ENCODE results near the gene CREB3L1.

DNA sequence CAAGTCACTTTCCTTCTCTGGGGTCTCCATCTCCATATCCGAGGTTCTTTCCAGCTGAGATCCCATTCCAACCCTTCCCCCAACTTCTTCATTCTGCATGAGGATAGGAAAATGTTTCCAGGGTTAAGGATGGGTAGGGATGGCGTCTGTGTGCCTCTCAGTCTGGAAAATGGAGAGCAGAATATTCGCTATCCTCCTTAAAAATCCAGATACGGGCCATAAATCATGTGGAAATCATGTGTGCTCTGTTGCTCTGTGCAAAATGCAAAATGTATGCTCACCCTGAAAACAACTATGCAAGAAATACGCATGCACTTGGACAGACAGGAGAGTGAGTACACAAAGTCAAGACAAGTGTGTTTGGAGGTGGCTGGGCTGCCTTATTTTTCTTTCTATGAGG lies 3.2 kb downstream of the CREB3L1 start:
- TF ChIP-seq, protein P1, sequence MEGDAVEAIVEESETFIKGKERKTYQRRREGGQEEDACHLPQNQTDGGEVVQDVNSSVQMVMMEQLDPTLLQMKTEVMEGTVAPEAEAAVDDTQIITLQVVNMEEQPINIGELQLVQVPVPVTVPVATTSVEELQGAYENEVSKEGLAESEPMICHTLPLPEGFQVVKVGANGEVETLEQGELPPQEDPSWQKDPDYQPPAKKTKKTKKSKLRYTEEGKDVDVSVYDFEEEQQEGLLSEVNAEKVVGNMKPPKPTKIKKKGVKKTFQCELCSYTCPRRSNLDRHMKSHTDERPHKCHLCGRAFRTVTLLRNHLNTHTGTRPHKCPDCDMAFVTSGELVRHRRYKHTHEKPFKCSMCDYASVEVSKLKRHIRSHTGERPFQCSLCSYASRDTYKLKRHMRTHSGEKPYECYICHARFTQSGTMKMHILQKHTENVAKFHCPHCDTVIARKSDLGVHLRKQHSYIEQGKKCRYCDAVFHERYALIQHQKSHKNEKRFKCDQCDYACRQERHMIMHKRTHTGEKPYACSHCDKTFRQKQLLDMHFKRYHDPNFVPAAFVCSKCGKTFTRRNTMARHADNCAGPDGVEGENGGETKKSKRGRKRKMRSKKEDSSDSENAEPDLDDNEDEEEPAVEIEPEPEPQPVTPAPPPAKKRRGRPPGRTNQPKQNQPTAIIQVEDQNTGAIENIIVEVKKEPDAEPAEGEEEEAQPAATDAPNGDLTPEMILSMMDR (CRISPR knock-in tag; IDR thresholded peaks at IDR 0.05), result no peak
- TF ChIP-seq PATZ1 (CRISPR knock-in tag; IDR thresholded peaks at IDR 0.05) (no peak), SMAD3 (CRISPR knock-in tag; IDR thresholded peaks at IDR 0.05) (no peak)
- TF ChIP-seq, protein P2, sequence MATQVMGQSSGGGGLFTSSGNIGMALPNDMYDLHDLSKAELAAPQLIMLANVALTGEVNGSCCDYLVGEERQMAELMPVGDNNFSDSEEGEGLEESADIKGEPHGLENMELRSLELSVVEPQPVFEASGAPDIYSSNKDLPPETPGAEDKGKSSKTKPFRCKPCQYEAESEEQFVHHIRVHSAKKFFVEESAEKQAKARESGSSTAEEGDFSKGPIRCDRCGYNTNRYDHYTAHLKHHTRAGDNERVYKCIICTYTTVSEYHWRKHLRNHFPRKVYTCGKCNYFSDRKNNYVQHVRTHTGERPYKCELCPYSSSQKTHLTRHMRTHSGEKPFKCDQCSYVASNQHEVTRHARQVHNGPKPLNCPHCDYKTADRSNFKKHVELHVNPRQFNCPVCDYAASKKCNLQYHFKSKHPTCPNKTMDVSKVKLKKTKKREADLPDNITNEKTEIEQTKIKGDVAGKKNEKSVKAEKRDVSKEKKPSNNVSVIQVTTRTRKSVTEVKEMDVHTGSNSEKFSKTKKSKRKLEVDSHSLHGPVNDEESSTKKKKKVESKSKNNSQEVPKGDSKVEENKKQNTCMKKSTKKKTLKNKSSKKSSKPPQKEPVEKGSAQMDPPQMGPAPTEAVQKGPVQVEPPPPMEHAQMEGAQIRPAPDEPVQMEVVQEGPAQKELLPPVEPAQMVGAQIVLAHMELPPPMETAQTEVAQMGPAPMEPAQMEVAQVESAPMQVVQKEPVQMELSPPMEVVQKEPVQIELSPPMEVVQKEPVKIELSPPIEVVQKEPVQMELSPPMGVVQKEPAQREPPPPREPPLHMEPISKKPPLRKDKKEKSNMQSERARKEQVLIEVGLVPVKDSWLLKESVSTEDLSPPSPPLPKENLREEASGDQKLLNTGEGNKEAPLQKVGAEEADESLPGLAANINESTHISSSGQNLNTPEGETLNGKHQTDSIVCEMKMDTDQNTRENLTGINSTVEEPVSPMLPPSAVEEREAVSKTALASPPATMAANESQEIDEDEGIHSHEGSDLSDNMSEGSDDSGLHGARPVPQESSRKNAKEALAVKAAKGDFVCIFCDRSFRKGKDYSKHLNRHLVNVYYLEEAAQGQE (IDR thresholded peaks at IDR 0.05; ENCODE audit: borderline replicate concordance in 1 of 2, low read depth in 1 of 2, low read length in 2 of 2), result no peak
- TF ChIP-seq, protein P3, sequence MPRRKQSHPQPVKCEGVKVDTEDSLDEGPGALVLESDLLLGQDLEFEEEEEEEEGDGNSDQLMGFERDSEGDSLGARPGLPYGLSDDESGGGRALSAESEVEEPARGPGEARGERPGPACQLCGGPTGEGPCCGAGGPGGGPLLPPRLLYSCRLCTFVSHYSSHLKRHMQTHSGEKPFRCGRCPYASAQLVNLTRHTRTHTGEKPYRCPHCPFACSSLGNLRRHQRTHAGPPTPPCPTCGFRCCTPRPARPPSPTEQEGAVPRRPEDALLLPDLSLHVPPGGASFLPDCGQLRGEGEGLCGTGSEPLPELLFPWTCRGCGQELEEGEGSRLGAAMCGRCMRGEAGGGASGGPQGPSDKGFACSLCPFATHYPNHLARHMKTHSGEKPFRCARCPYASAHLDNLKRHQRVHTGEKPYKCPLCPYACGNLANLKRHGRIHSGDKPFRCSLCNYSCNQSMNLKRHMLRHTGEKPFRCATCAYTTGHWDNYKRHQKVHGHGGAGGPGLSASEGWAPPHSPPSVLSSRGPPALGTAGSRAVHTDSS (CRISPR knock-in tag; conservative IDR thresholded peaks at IDR 0.05), result no peak
